PC-3 (cell line): Measurements from ENCODE around the gene SERTAD1.

Experiments used
- EZH2 ChIP-seq: fragments of 300-600 bp; sonication (generic); IDR thresholded peaks from one replicate; pipeline ENCODE4 v1.6.1; 2017; ENCODE audit warnings: antibody characterized with exemption, mild to moderate bottlenecking, low read length; ENCODE audit not compliant: unreplicated experiment
- TF ChIP-seq, protein P1 (sequence below): fragments of 300-600 bp; sonication (generic); conservative IDR thresholded peaks from 2 replicates; pipeline ENCODE4 v1.5.1; 2017; ENCODE audit warnings: antibody characterized with exemption, low read depth, mild to moderate bottlenecking, low read length

DNA sequence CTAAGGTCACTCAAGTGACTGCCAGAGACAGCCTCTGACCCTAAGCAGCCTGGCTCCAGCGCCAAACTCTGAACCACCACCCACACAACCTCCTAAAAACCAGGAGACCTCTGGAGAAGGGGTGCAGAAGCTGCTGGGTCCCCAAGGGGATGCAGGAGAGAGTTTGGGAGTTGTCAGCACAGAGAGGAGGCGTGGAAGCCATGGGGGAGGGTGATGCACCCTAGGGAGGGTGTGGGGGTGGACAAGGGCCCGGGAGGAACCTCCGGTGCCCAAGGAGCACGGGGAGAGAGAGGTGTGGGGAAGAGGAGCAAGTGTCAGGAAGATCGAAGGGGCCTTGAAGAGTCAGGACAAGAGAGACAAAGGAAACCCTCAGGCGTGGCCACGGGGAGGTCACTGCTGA is 33.7 kb downstream of the SERTAD1 start:
- TF ChIP-seq, protein P1, sequence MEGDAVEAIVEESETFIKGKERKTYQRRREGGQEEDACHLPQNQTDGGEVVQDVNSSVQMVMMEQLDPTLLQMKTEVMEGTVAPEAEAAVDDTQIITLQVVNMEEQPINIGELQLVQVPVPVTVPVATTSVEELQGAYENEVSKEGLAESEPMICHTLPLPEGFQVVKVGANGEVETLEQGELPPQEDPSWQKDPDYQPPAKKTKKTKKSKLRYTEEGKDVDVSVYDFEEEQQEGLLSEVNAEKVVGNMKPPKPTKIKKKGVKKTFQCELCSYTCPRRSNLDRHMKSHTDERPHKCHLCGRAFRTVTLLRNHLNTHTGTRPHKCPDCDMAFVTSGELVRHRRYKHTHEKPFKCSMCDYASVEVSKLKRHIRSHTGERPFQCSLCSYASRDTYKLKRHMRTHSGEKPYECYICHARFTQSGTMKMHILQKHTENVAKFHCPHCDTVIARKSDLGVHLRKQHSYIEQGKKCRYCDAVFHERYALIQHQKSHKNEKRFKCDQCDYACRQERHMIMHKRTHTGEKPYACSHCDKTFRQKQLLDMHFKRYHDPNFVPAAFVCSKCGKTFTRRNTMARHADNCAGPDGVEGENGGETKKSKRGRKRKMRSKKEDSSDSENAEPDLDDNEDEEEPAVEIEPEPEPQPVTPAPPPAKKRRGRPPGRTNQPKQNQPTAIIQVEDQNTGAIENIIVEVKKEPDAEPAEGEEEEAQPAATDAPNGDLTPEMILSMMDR, result no peak
- no peak for TF ChIP-seq EZH2
